H9 (cell line): ENCODE data around the gene EPS8. TPM values are rescaled to one million over a fixed set of nuclear protein-coding genes. Genes with fewer than 3 reads are reported as not detected.

Source experiments
- DNase-seq: peaks from one replicate; pipeline ENCODE4 v3.0.0-alpha.2; 2017
- H2AFZ ChIP-seq: one replicate; pipeline ENCODE4 v1.6.1; 2013; ENCODE audit warnings: mild to moderate bottlenecking, low read length, control low read depth, moderate library complexity
- H2AK5ac ChIP-seq: 2 replicates; pipeline ENCODE4 v1.6.1; 2013; ENCODE audit warnings: low read length, control low read depth, mixed read lengths; ENCODE audit not compliant: insufficient read length
- H2BK120ac ChIP-seq: one replicate; pipeline ENCODE4 v1.6.1; 2013; ENCODE audit warnings: low read depth, mild to moderate bottlenecking, low read length, control low read depth, inconsistent platforms; ENCODE audit not compliant: poor library complexity, severe bottlenecking
- H2BK12ac ChIP-seq: 2 replicates; pipeline ENCODE4 v1.6.1; 2013; ENCODE audit warnings: low read length, control low read depth, mixed read lengths, low read depth; ENCODE audit not compliant: insufficient read length
- H2BK15ac ChIP-seq: 2 replicates; pipeline ENCODE4 v1.6.1; 2013; ENCODE audit warnings: low read depth, low read length, control low read depth
- H2BK20ac ChIP-seq: one replicate; pipeline ENCODE4 v1.6.1; 2013; ENCODE audit warnings: low read depth, mild to moderate bottlenecking, low read length, control low read depth, inconsistent platforms; ENCODE audit not compliant: poor library complexity, severe bottlenecking
- H2BK5ac ChIP-seq: 2 replicates; pipeline ENCODE4 v1.6.1; 2013; ENCODE audit warnings: low read length, control low read depth, mixed read lengths; ENCODE audit not compliant: insufficient read length
- H3K14ac ChIP-seq: 2 replicates; pipeline ENCODE4 v1.6.1; 2013; ENCODE audit warnings: low read length, control low read depth; ENCODE audit not compliant: insufficient read depth
- H3K18ac ChIP-seq: 2 replicates; pipeline ENCODE4 v1.6.1; 2013; ENCODE audit warnings: low read depth, mild to moderate bottlenecking, mixed read lengths, low read length, control low read depth; ENCODE audit not compliant: insufficient read length
- H3K23ac ChIP-seq: 2 replicates; pipeline ENCODE4 v1.6.1; 2013; ENCODE audit warnings: low read length, control low read depth, mixed read lengths, low read depth; ENCODE audit not compliant: insufficient read length
- H3K23me2 ChIP-seq: 2 replicates; pipeline ENCODE4 v1.6.1; 2013; ENCODE audit warnings: low read depth, mild to moderate bottlenecking, mixed read lengths, low read length, control low read depth; ENCODE audit not compliant: insufficient read length, poor library complexity, severe bottlenecking
- H3K27ac ChIP-seq: 2 replicates; pipeline ENCODE4 v1.5.1; 2013; ENCODE audit warnings: low read length, control low read depth, mixed read lengths, low read depth; ENCODE audit not compliant: insufficient read length
- H3K27me3 ChIP-seq: 2 replicates; pipeline ENCODE4 v1.6.1; 2013; ENCODE audit warnings: low read length, control low read depth, inconsistent platforms; ENCODE audit not compliant: insufficient read depth
- H3K4ac ChIP-seq: 2 replicates; pipeline ENCODE4 v1.6.1; 2013; ENCODE audit warnings: low read depth, mild to moderate bottlenecking, control low read depth, inconsistent platforms, low read length, moderate library complexity
- H3K4me1 ChIP-seq: 2 replicates; pipeline ENCODE4 v1.6.1; 2013; ENCODE audit warnings: low read length, control low read depth, inconsistent platforms; ENCODE audit not compliant: insufficient read depth
- H3K4me2 ChIP-seq: 2 replicates; pipeline ENCODE4 v1.6.1; 2013; ENCODE audit warnings: low read length, control low read depth, mixed read lengths; ENCODE audit not compliant: insufficient read length, insufficient read depth
- H3K56ac ChIP-seq: 2 replicates; pipeline ENCODE4 v1.6.1; 2013; ENCODE audit warnings: low read depth, mild to moderate bottlenecking, mixed read lengths, low read length, control low read depth; ENCODE audit not compliant: insufficient read length
- H3K79me1 ChIP-seq: 2 replicates; pipeline ENCODE4 v1.6.1; 2013; ENCODE audit warnings: low read depth, mild to moderate bottlenecking, moderate library complexity, low read length, control low read depth, inconsistent platforms; ENCODE audit not compliant: insufficient read depth, poor library complexity, severe bottlenecking
- H3K79me2 ChIP-seq: 2 replicates; pipeline ENCODE4 v1.6.1; 2013; ENCODE audit warnings: low read length, control low read depth, inconsistent platforms; ENCODE audit not compliant: insufficient read depth
- H3K9ac ChIP-seq: 2 replicates; pipeline ENCODE4 v1.6.1; 2013; ENCODE audit warnings: low read length, control low read depth, mixed read lengths; ENCODE audit not compliant: insufficient read length; ENCODE audit errors: extremely low read depth
- H3K9me3 ChIP-seq: one replicate; pipeline ENCODE4 v1.6.1; 2013; ENCODE audit warnings: low read depth, low read length, inconsistent platforms; ENCODE audit not compliant: control insufficient read depth
- H3T11ph ChIP-seq: one replicate; pipeline ENCODE4 v1.6.1; 2013; ENCODE audit warnings: mild to moderate bottlenecking, low read length, control low read depth, inconsistent platforms
- H4K20me1 ChIP-seq: one replicate; pipeline ENCODE4 v1.6.1; 2013; ENCODE audit not compliant: control insufficient read depth, insufficient read length, insufficient read depth
- H4K5ac ChIP-seq: 2 replicates; pipeline ENCODE4 v1.6.1; 2013; ENCODE audit warnings: low read depth, mild to moderate bottlenecking, mixed read lengths, low read length, control low read depth; ENCODE audit not compliant: insufficient read length
- H4K8ac ChIP-seq: replicated peaks from 2 replicates; pipeline ENCODE4 v1.6.1; 2013; ENCODE audit warnings: low read length, control low read depth, mixed read lengths, low read depth; ENCODE audit not compliant: insufficient read length
- H4K91ac ChIP-seq: 2 replicates; pipeline ENCODE4 v1.6.1; 2013; ENCODE audit warnings: low read depth, mild to moderate bottlenecking, moderate library complexity, mixed read lengths, low read length, control low read depth; ENCODE audit not compliant: insufficient read length
- H3K27ac Mint-ChIP-seq, 3 experiments: 2 replicates in 2 of 3; 3 replicates in 1 of 3; pipeline ENCODE4 v1.8.0; 2020 to 2021; ENCODE audit warnings: mixed read lengths in 3 of 3, mild to moderate bottlenecking in 1 of 3, moderate library complexity in 1 of 3
- H3K27me3 Mint-ChIP-seq: 2 replicates; pipeline ENCODE4 v1.8.0; 2021; ENCODE audit warnings: low read depth, mild to moderate bottlenecking, moderate library complexity, mixed read lengths
- H3K36me3 Mint-ChIP-seq, 3 experiments: 2 replicates in 2 of 3; 3 replicates in 1 of 3; pipeline ENCODE4 v1.8.0; 2020 to 2021; ENCODE audit warnings: low read depth in 3 of 3, mixed read lengths in 3 of 3; ENCODE audit not compliant: insufficient read depth in 1 of 3
- H3K4me1 Mint-ChIP-seq, 2 experiments: 2 replicates each; pipeline ENCODE4 v1.8.0; 2020; ENCODE audit warnings: mixed read lengths in 2 of 2
- H3K4me3 Mint-ChIP-seq, 2 experiments: 2 replicates in 1 of 2; 3 replicates in 1 of 2; pipeline ENCODE4 v1.8.0; 2020 to 2021; ENCODE audit warnings: mild to moderate bottlenecking in 2 of 2, mixed read lengths in 2 of 2, moderate library complexity in 1 of 2
- H3K9me3 Mint-ChIP-seq, 2 experiments: 2 replicates in 1 of 2; 3 replicates in 1 of 2; pipeline ENCODE4 v1.8.0; 2020; ENCODE audit warnings: mild to moderate bottlenecking in 2 of 2, mixed read lengths in 2 of 2, moderate library complexity in 1 of 2
- WGBS: extraction: QIAGEN DNeasy Blood & Tissue Kit; methylation state at CpG from one replicate; pipeline ENCODE4 v1.1.7; 2013; ENCODE audit warnings: missing lambda C conversion rate, low lambda C conversion rate, mixed read lengths; ENCODE audit not compliant: insufficient read length; ENCODE audit errors: extremely low coverage; 5-methylcytosine and 5-hydroxymethylcytosine counted together
- total RNA-seq: library from RNA; stranded (reverse); gene quantifications from 2 replicates; pipeline ENCODE4 v1.2.1, GENCODE V29; 2021
- TF ChIP-seq, protein P1 (sequence below): fragments of 200-600 bp; sonication (generic); conservative IDR thresholded peaks from 3 replicates; pipeline ENCODE4 v1.8.0; 2021; ENCODE audit warnings: antibody characterized with exemption, mild to moderate bottlenecking

The EPS8 gene
- total RNA-seq, 1 experiment from 2014 or later, result 2.2 TPM

DNA sequence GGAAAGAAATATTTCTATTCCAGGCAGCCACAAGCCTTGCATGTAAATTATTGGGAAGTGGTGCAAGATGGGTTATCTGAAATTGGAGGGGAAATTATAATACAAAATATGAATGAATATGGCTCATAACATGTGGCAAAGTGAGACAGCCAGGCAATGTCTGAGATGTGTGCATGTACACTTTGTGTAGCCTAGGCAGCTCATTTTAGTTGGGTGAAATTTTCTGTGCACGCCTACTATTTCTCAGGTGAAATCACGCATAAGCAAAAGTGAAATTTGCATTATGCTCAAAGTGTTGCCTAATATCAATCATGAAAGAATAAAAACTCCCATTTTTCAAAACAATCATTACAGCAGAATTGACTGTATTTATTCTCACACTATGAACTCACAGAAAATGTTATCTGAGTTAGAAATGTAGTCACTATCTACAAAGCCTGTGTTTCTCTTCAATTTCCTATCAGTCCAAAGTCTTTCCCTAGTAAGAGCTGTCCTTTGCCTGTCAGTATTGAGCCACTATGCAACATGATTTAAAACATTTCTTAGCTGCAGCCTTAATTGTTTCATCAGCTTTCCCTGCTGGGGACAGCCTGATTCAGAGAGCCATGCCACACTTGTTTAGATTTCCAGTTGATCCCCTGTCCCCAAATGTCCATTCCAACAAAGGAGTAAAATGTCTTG lies 80.7 kb downstream of the EPS8 start:
- no peaks in the 10 kb centered on the region for H3K79me1 ChIP-seq
- no peak overlapping the region for H2AFZ ChIP-seq
- no peak overlapping the region for H3K9ac ChIP-seq
- no peak overlapping the region for H2AK5ac ChIP-seq
- no peak overlapping the region for H3K14ac ChIP-seq
- H3K23me2 ChIP-seq, result no peaks in the 10 kb centered on the region
- H4K5ac ChIP-seq, result no peak overlapping the region
- TF ChIP-seq, protein P1, sequence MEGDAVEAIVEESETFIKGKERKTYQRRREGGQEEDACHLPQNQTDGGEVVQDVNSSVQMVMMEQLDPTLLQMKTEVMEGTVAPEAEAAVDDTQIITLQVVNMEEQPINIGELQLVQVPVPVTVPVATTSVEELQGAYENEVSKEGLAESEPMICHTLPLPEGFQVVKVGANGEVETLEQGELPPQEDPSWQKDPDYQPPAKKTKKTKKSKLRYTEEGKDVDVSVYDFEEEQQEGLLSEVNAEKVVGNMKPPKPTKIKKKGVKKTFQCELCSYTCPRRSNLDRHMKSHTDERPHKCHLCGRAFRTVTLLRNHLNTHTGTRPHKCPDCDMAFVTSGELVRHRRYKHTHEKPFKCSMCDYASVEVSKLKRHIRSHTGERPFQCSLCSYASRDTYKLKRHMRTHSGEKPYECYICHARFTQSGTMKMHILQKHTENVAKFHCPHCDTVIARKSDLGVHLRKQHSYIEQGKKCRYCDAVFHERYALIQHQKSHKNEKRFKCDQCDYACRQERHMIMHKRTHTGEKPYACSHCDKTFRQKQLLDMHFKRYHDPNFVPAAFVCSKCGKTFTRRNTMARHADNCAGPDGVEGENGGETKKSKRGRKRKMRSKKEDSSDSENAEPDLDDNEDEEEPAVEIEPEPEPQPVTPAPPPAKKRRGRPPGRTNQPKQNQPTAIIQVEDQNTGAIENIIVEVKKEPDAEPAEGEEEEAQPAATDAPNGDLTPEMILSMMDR, result no peak
- H2BK120ac ChIP-seq, result no peak overlapping the region
- H3K4me1 ChIP-seq, result no peaks in the 10 kb centered on the region; the same call in 1 of the 2 replicates
- Mint-ChIP-seq H3K9me3 (no peaks in the 10 kb centered on the region), H3K36me3 (no peaks in the 10 kb centered on the region), H3K4me3 (no peak overlapping the region), H3K27ac (no peak overlapping the region), H3K27me3 (no peaks in the 10 kb centered on the region), H3K4me1 (peaks cover 19 to 20% of the 10 kb centered on the region in 2 experiments)
- no peaks in the 10 kb centered on the region for H3K9me3 ChIP-seq
- H3T11ph ChIP-seq, result no peak overlapping the region
- no peak overlapping the region for H3K27ac ChIP-seq
- H2BK12ac ChIP-seq, result no peak overlapping the region
- H3K79me2 ChIP-seq, result no peaks in the 10 kb centered on the region
- no peak overlapping the region for H4K8ac ChIP-seq
- no peak overlapping the region for H3K4ac ChIP-seq
- no peaks in the 10 kb centered on the region for H4K20me1 ChIP-seq
- no peak overlapping the region for H2BK5ac ChIP-seq
- H3K23ac ChIP-seq, result no peak overlapping the region
- WGBS, result no CpG with 5 or more reads among the region's 2 CpGs
- H3K27me3 ChIP-seq, result no peaks in the 10 kb centered on the region
- H4K91ac ChIP-seq, result no peak overlapping the region
- no peak overlapping the region for H3K56ac ChIP-seq
- H3K4me2 ChIP-seq, result no peak overlapping the region
- H2BK20ac ChIP-seq, result no peak overlapping the region
- DNase-seq, result no peak
- no peak overlapping the region for H3K18ac ChIP-seq
- H2BK15ac ChIP-seq, result no peak overlapping the region
